Panc1 (cell line): ENCODE data around the gene PTPRF.

ENCODE experiments used
- CTCF ChIP-seq: fragments of 450-650 bp; IDR thresholded peaks from 2 replicates; pipeline ENCODE4 v1.5.1; 2017; ENCODE audit warnings: mild to moderate bottlenecking
- POLR2AphosphoS5 ChIP-seq: IDR thresholded peaks from 2 replicates; pipeline ENCODE4 v1.6.1; 2012; ENCODE audit warnings: mild to moderate bottlenecking, low read depth, low read length, moderate library complexity
- REST ChIP-seq, 2 experiments: IDR thresholded peaks; 2 replicates each; pipeline ENCODE4 v1.6.1; 2011 to 2012; ENCODE audit warnings: low read depth in 2 of 2, control low read depth in 1 of 2, low read length in 1 of 2, mild to moderate bottlenecking in 1 of 2, moderate library complexity in 1 of 2; ENCODE audit not compliant: insufficient read depth in 1 of 2
- SIN3A ChIP-seq: IDR thresholded peaks from 2 replicates; pipeline ENCODE4 v1.6.1; 2012; ENCODE audit warnings: low read depth, mild to moderate bottlenecking, low read length, moderate library complexity, borderline replicate concordance; ENCODE audit not compliant: insufficient read depth
- TCF7L2 ChIP-seq: IDR thresholded peaks from 2 replicates; pipeline ENCODE4 v1.6.1; 2011; ENCODE audit warnings: mild to moderate bottlenecking, low read depth, low read length, inconsistent platforms

- TF ChIP-seq CTCF (no peak), REST (IDR thresholded peaks at IDR 0.05; ENCODE audit: insufficient read depth in 1 of 2, low read depth in 2 of 2, low read length in 1 of 2) (no peak), POLR2AphosphoS5 (no peak), TCF7L2 (no peak), SIN3A (no peak)
Measured at GRCh38 chr1:43619996-43620920, 89.6 kb downstream of the PTPRF start.
